GM21367 (cell line): ENCODE data around the gene UBE3C.
"Not testable (repeated sequence)": the region's sequence is repeated elsewhere in the genome, so short reads cannot be mapped to it uniquely, and the experiment has no call there.

Experiments used
- ATAC-seq: cut with Tn5 transposase; IDR thresholded peaks from one replicate; pipeline ENCODE4 v1.9.1; 2021; ENCODE audit not compliant: unreplicated experiment

Gene UBE3C

GRCh38 chr7:157138424-157139110 is at the start of gene UBE3C:
Gene UBE3C, plus strand, starts transcription at chr7:157138926. Its CDS starts 347 bp downstream, at chr7:157139273.
- peak; percentile 77 for ATAC-seq

- ATAC-seq: no peak
Observed at GRCh38 chr7:157089100-157089610, 49.6 kb upstream of the UBE3C start.

- no peak for ATAC-seq
Observed at GRCh38 chr7:157090485-157091165, 48.1 kb upstream of the UBE3C start.

- ATAC-seq: no peak
Observed at GRCh38 chr7:157096286-157097055, 42.3 kb upstream of the UBE3C start.

GRCh38 chr7:157097056-157097329 is 41.7 kb upstream of the UBE3C start:
- no peak for ATAC-seq

GRCh38 chr7:157097569-157097968 is 41.2 kb upstream of the UBE3C start:
- ATAC-seq: no peak

- not testable (repeated sequence) for ATAC-seq
Observed at GRCh38 chr7:157100005-157100404, 38.7 kb upstream of the UBE3C start.

GRCh38 chr7:157103641-157104040 is 35.1 kb upstream of the UBE3C start:
- not testable (repeated sequence) for ATAC-seq

GRCh38 chr7:157111311-157111710 is 27.4 kb upstream of the UBE3C start:
- ATAC-seq: no peak

- no peak for ATAC-seq
Observed at GRCh38 chr7:157112706-157113105, 26.0 kb upstream of the UBE3C start.

GRCh38 chr7:157113607-157114006 is 25.1 kb upstream of the UBE3C start:
- no peak for ATAC-seq

GRCh38 chr7:157116762-157117161 is 22.0 kb upstream of the UBE3C start:
- no peak for ATAC-seq

GRCh38 chr7:157117796-157118195 is 20.9 kb upstream of the UBE3C start:
- no peak for ATAC-seq

- no peak for ATAC-seq
Observed at GRCh38 chr7:157120181-157120580, 18.5 kb upstream of the UBE3C start.

- no peak for ATAC-seq
Observed at GRCh38 chr7:157121184-157121715, 17.5 kb upstream of the UBE3C start.

- ATAC-seq: no peak
Observed at GRCh38 chr7:157122800-157123495, 15.8 kb upstream of the UBE3C start.

- ATAC-seq: no peak
Observed at GRCh38 chr7:157124690-157125089, 14.0 kb upstream of the UBE3C start.

GRCh38 chr7:157125376-157126223 is 13.1 kb upstream of the UBE3C start:
- no peak for ATAC-seq

GRCh38 chr7:157126921-157127320 is 11.8 kb upstream of the UBE3C start:
- no peak for ATAC-seq

- ATAC-seq: no peak
Observed at GRCh38 chr7:157129200-157129599, 9.5 kb upstream of the UBE3C start.
